Measurements from ENCODE around the gene CNBD2.

DNA sequence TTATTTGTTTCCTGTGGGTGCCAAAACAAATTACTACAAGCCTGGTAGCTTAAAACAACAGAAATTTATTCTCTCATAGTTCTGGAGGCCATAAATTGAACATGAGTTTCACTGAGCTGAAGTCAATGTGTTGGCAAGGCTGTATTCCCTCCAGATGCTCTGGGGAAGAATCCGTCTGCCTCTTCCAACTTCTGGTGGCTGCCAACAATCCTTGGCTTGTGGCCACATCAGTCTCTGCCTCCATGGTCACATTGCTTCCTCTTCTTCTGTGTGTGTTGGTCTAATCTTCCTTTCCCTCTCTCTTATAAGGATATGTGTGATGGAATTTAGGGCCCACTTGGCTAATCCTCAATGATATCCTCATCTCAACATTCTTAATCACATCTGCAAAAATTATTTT lies 93.4 kb downstream of the CNBD2 start:
- TF ChIP-seq EZH2 (IDR thresholded peaks at IDR 0.05; ENCODE audit: insufficient read depth, poor library complexity, severe bottlenecking) (no peak), EZH2phosphoT487 (IDR thresholded peaks at IDR 0.05; ENCODE audit: insufficient read depth, low read depth) (no peak)

Data from GM23248 (cell line).